ENCODE data around the gene EMC8.

DNA sequence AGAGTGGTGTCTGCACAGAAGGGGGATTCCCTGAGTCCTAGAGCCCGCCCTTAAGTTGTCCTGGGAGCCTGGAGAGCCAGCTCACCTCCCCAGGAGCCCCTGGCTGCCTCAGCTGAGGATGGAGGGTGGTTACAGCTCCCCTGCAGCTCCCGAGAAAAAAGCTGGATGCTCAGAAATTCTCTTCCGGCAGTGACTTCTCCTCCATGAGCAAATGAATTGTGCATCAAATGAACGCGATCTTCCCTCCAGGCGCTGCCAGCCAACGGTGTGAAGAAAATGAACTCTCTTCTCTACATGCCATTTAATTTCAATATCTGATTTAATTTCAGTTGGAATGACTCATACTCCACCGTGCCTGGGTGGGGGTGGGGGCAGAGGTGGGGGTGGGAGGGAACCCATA lies 34.1 kb downstream of the EMC8 start:
- TF ChIP-seq FOXP2 (optimal IDR thresholded peaks at IDR 0.05; ENCODE audit: control extremely low read depth, extremely low read length, insufficient read depth) (no peak), POLR2AphosphoS5 (IDR thresholded peaks at IDR 0.05; ENCODE audit: borderline replicate concordance, low read depth, low read length) (no peak)

Data from SK-N-MC (cell line).